ENCODE measurements around the gene FBL.

FBL gene

GRCh38 chr19:39867952-39868351, 21.8 kb upstream of the FBL start:
- TF ChIP-seq, protein P1, sequence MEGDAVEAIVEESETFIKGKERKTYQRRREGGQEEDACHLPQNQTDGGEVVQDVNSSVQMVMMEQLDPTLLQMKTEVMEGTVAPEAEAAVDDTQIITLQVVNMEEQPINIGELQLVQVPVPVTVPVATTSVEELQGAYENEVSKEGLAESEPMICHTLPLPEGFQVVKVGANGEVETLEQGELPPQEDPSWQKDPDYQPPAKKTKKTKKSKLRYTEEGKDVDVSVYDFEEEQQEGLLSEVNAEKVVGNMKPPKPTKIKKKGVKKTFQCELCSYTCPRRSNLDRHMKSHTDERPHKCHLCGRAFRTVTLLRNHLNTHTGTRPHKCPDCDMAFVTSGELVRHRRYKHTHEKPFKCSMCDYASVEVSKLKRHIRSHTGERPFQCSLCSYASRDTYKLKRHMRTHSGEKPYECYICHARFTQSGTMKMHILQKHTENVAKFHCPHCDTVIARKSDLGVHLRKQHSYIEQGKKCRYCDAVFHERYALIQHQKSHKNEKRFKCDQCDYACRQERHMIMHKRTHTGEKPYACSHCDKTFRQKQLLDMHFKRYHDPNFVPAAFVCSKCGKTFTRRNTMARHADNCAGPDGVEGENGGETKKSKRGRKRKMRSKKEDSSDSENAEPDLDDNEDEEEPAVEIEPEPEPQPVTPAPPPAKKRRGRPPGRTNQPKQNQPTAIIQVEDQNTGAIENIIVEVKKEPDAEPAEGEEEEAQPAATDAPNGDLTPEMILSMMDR (IDR thresholded peaks at IDR 0.05; ENCODE audit: low read depth, low read length, poor library complexity, severe bottlenecking), result no peak
- no peak for TF ChIP-seq EZH2phosphoT487 (IDR thresholded peaks at IDR 0.05; ENCODE audit: borderline replicate concordance, low read length)
- Histone ChIP-seq H3F3A (ENCODE audit: control insufficient read depth, insufficient read depth) (no peaks in the 10 kb centered on the region), H3K27ac (ENCODE audit: low read depth, low read length) (no peak overlapping the region), H3K4me2 (ENCODE audit: low read length) (no peak overlapping the region), H3K9me2 (replicated peaks; ENCODE audit: control insufficient read depth, low read length) (no peaks in the 10 kb centered on the region), H3K9me3 (ENCODE audit: control insufficient read depth, insufficient read depth, low read length) (no peaks in the 10 kb centered on the region), H3K4me1 (ENCODE audit: control insufficient read depth, low read length) (no peaks in the 10 kb centered on the region), H3K36me3 (ENCODE audit: control insufficient read depth, low read length) (no peaks in the 10 kb centered on the region), H3K4me3 (ENCODE audit: low read length) (no peak overlapping the region), H3K79me2 (ENCODE audit: control insufficient read depth, low read length) (no peaks in the 10 kb centered on the region), H4K20me1 (ENCODE audit: control insufficient read depth, insufficient read depth, low read depth, low read length) (no peaks in the 10 kb centered on the region), H3K27me3 (ENCODE audit: control insufficient read depth, low read length) (no peaks in the 10 kb centered on the region)

GRCh38 chr19:39867133-39867532, 21.0 kb upstream of the FBL start:
- Histone ChIP-seq H3F3A (ENCODE audit: control insufficient read depth, insufficient read depth) (no peaks in the 10 kb centered on the region), H3K9me2 (replicated peaks; ENCODE audit: control insufficient read depth, low read length) (no peaks in the 10 kb centered on the region), H3K36me3 (ENCODE audit: control insufficient read depth, low read length) (no peaks in the 10 kb centered on the region), H3K27me3 (ENCODE audit: control insufficient read depth, low read length) (no peaks in the 10 kb centered on the region), H3K4me1 (ENCODE audit: control insufficient read depth, low read length) (no peaks in the 10 kb centered on the region), H3K9me3 (ENCODE audit: control insufficient read depth, insufficient read depth, low read length) (no peaks in the 10 kb centered on the region), H3K79me2 (ENCODE audit: control insufficient read depth, low read length) (no peaks in the 10 kb centered on the region), H3K4me2 (ENCODE audit: low read length) (no peak overlapping the region), H3K27ac (ENCODE audit: low read depth, low read length) (no peak overlapping the region), H3K4me3 (ENCODE audit: low read length) (no peak overlapping the region), H4K20me1 (ENCODE audit: control insufficient read depth, insufficient read depth, low read depth, low read length) (no peaks in the 10 kb centered on the region)
- TF ChIP-seq EZH2phosphoT487 (IDR thresholded peaks at IDR 0.05; ENCODE audit: borderline replicate concordance, low read length), result no peak
- TF ChIP-seq, protein P1 (IDR thresholded peaks at IDR 0.05; ENCODE audit: low read depth, low read length, poor library complexity, severe bottlenecking), result no peak

DNA sequence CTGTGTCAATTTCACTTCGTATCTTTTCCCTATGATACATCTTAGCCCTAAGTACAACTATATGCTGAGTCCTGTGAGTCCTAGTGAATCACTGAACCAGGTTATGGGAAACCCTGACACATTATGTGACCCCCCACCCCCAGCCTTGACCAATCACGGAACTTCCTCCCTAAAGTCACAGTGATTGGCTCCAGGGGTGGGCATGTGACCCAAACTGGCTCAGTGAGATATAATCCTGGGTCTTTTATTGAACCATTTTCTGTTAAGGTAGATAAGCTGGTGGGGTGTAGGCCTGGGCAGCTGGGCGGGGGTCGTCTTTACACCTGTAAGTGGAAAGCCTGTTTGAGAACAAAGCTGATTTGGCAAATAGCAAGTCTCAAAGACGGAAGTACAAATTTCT, 19.8 kb upstream of the FBL start:
- no peak overlapping the region for H3K4me2 ChIP-seq (ENCODE audit: low read length)
- no peaks in the 10 kb centered on the region for H3K27me3 ChIP-seq (ENCODE audit: control insufficient read depth, low read length)
- no peaks in the 10 kb centered on the region for H3K79me2 ChIP-seq (ENCODE audit: control insufficient read depth, low read length)
- H3K4me1 ChIP-seq (ENCODE audit: control insufficient read depth, low read length), result no peaks in the 10 kb centered on the region
- TF ChIP-seq, protein P1 (IDR thresholded peaks at IDR 0.05; ENCODE audit: low read depth, low read length, poor library complexity, severe bottlenecking), result no peak
- no peak for TF ChIP-seq EZH2phosphoT487 (IDR thresholded peaks at IDR 0.05; ENCODE audit: borderline replicate concordance, low read length)
- no peaks in the 10 kb centered on the region for H3K9me2 ChIP-seq (replicated peaks; ENCODE audit: control insufficient read depth, low read length)
- H3K27ac ChIP-seq (ENCODE audit: low read depth, low read length), result no peak overlapping the region
- H3K9me3 ChIP-seq (ENCODE audit: control insufficient read depth, insufficient read depth, low read length), result no peaks in the 10 kb centered on the region
- no peaks in the 10 kb centered on the region for H3F3A ChIP-seq (ENCODE audit: control insufficient read depth, insufficient read depth)
- no peaks in the 10 kb centered on the region for H3K36me3 ChIP-seq (ENCODE audit: control insufficient read depth, low read length)
- no peak overlapping the region for H3K4me3 ChIP-seq (ENCODE audit: low read length)
- no peaks in the 10 kb centered on the region for H4K20me1 ChIP-seq (ENCODE audit: control insufficient read depth, insufficient read depth, low read depth, low read length)

DNA sequence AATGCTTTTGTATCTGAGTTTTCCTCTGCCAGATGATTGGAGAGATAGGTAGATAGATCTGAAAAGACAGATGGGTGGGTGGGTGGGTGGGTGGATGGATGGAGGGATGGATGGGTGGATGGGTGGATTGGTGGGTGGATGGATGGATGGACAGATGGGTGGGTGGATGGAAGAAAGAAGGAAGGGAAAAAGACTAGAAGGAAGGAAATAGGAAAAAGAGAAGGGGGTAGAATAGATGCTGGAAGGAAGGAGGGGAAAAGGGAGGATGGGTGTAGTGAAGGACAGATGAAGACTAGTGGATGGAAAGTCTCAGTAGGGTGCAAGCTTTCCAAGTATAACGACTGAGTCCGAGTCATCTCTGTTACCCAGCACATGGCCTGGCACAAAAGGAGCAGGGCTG, 19.0 kb upstream of the FBL start:
- H3K79me2 ChIP-seq (ENCODE audit: control insufficient read depth, low read length), result no peaks in the 10 kb centered on the region
- H3K27me3 ChIP-seq (ENCODE audit: control insufficient read depth, low read length), result no peaks in the 10 kb centered on the region
- no peaks in the 10 kb centered on the region for H3K36me3 ChIP-seq (ENCODE audit: control insufficient read depth, low read length)
- H3K9me2 ChIP-seq (replicated peaks; ENCODE audit: control insufficient read depth, low read length), result no peaks in the 10 kb centered on the region
- no peaks in the 10 kb centered on the region for H4K20me1 ChIP-seq (ENCODE audit: control insufficient read depth, insufficient read depth, low read depth, low read length)
- no peaks in the 10 kb centered on the region for H3K9me3 ChIP-seq (ENCODE audit: control insufficient read depth, insufficient read depth, low read length)
- H3K4me3 ChIP-seq (ENCODE audit: low read length), result no peak overlapping the region
- H3K27ac ChIP-seq (ENCODE audit: low read depth, low read length), result no peak overlapping the region
- no peak overlapping the region for H3K4me2 ChIP-seq (ENCODE audit: low read length)
- no peaks in the 10 kb centered on the region for H3F3A ChIP-seq (ENCODE audit: control insufficient read depth, insufficient read depth)
- no peaks in the 10 kb centered on the region for H3K4me1 ChIP-seq (ENCODE audit: control insufficient read depth, low read length)
- no peak for TF ChIP-seq EZH2phosphoT487 (IDR thresholded peaks at IDR 0.05; ENCODE audit: borderline replicate concordance, low read length)
- TF ChIP-seq, protein P1 (IDR thresholded peaks at IDR 0.05; ENCODE audit: low read depth, low read length, poor library complexity, severe bottlenecking), result no peak
